HCT116 (cell line): ENCODE measurements around the gene WRAP53.

Experiments used
- EGR1 ChIP-seq: IDR thresholded peaks from 2 replicates; pipeline ENCODE4 v1.6.1; 2012; ENCODE audit warnings: low read depth
- EZH2 ChIP-seq: fragments of 200-600 bp; sonication (generic); IDR thresholded peaks from 2 replicates; pipeline ENCODE4 v1.6.1; 2017; ENCODE audit warnings: antibody characterized with exemption, mixed run types
- EZH2phosphoT487 ChIP-seq: fragments of 200-600 bp; IDR thresholded peaks from 2 replicates; pipeline ENCODE4 v1.6.1; 2018; ENCODE audit warnings: antibody characterized with exemption, borderline replicate concordance
- POLR2A ChIP-seq: IDR thresholded peaks from 2 replicates; pipeline ENCODE4 v1.7.0; 2011; ENCODE audit warnings: borderline replicate concordance; ENCODE audit not compliant: insufficient read depth, insufficient read length; ENCODE audit errors: extremely low read depth
- POLR2AphosphoS5 ChIP-seq: IDR thresholded peaks from 2 replicates; pipeline ENCODE4 v1.6.1; 2011; ENCODE audit warnings: mild to moderate bottlenecking, low read depth, low read length, moderate library complexity
- RAD21 ChIP-seq: IDR thresholded peaks from 2 replicates; pipeline ENCODE4 v1.6.1; 2012; ENCODE audit warnings: low read depth, mild to moderate bottlenecking
- SIN3A ChIP-seq: IDR thresholded peaks from 2 replicates; pipeline ENCODE4 v1.6.1; 2012; ENCODE audit warnings: low read depth
- SP1 ChIP-seq: IDR thresholded peaks from 2 replicates; pipeline ENCODE4 v1.6.1; 2012; ENCODE audit warnings: low read depth
- YY1 ChIP-seq: IDR thresholded peaks from 2 replicates; pipeline ENCODE4 v1.6.1; 2011; ENCODE audit warnings: low read length, low read depth, moderate library complexity, mild to moderate bottlenecking; ENCODE audit not compliant: insufficient replicate concordance; ENCODE audit errors: extremely low read depth
- TF ChIP-seq, protein P1 (sequence below), 3 experiments: fragments of 200-600 bp in 1 of 3; sonication (generic) in 1 of 3; IDR thresholded peaks in 2 of 3; conservative IDR thresholded peaks in 1 of 3; 2 replicates each; pipeline ENCODE4 v1.5.1; 2012 to 2017; ENCODE audit warnings: low read depth in 2 of 3, low read length in 2 of 3, antibody characterized with exemption in 1 of 3, borderline replicate concordance in 1 of 3, control low read depth in 1 of 3, mild to moderate bottlenecking in 1 of 3, mixed read lengths in 1 of 3, mixed run types in 1 of 3, moderate library complexity in 1 of 3; ENCODE audit not compliant: insufficient read depth in 1 of 3
- TF ChIP-seq, protein P2 (sequence below): IDR thresholded peaks from 2 replicates; pipeline ENCODE4 v1.6.1; 2012; ENCODE audit warnings: low read depth
- TF ChIP-seq, protein P3 (sequence below): IDR thresholded peaks from 2 replicates; pipeline ENCODE4 v1.6.1; 2011; ENCODE audit warnings: mild to moderate bottlenecking, low read length, moderate library complexity; ENCODE audit not compliant: insufficient replicate concordance; ENCODE audit errors: extremely low read depth
- TF ChIP-seq, protein P4 (sequence below): IDR thresholded peaks from 2 replicates; pipeline ENCODE4 v1.6.1; 2012
- TF ChIP-seq, protein P5 (sequence below): IDR thresholded peaks from 2 replicates; pipeline ENCODE4 v1.6.1; 2012

DNA sequence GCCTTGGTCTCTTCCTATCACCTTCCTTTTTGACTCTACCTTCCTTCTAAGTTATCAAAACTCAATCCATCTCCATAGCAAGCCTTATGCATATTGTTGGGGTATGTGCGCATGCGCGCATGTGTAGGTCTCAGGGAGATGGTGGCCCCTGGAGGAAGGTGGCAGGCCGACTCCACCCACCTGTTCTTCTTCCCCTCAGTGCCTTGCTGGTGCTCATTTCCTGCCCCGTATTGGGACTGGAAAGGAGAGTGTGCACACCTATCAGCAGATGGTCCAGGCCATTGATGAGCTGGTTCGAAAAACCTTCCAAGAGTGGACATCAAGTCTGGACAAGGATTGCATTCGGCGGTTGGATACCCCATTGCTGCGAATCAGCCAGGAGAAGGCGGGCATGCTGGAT is 54.5 kb downstream of the WRAP53 start:
- no peak for TF ChIP-seq SP1
- TF ChIP-seq, protein P1, sequence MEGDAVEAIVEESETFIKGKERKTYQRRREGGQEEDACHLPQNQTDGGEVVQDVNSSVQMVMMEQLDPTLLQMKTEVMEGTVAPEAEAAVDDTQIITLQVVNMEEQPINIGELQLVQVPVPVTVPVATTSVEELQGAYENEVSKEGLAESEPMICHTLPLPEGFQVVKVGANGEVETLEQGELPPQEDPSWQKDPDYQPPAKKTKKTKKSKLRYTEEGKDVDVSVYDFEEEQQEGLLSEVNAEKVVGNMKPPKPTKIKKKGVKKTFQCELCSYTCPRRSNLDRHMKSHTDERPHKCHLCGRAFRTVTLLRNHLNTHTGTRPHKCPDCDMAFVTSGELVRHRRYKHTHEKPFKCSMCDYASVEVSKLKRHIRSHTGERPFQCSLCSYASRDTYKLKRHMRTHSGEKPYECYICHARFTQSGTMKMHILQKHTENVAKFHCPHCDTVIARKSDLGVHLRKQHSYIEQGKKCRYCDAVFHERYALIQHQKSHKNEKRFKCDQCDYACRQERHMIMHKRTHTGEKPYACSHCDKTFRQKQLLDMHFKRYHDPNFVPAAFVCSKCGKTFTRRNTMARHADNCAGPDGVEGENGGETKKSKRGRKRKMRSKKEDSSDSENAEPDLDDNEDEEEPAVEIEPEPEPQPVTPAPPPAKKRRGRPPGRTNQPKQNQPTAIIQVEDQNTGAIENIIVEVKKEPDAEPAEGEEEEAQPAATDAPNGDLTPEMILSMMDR (IDR thresholded peaks at IDR 0.05 in 2 of 3, conservative IDR thresholded peaks at IDR 0.05 in 1 of 3; ENCODE audit: borderline replicate concordance in 1 of 3, insufficient read depth in 1 of 3, low read depth in 2 of 3, low read length in 2 of 3), result no peak
- TF ChIP-seq SIN3A, result no peak
- TF ChIP-seq, protein P2, sequence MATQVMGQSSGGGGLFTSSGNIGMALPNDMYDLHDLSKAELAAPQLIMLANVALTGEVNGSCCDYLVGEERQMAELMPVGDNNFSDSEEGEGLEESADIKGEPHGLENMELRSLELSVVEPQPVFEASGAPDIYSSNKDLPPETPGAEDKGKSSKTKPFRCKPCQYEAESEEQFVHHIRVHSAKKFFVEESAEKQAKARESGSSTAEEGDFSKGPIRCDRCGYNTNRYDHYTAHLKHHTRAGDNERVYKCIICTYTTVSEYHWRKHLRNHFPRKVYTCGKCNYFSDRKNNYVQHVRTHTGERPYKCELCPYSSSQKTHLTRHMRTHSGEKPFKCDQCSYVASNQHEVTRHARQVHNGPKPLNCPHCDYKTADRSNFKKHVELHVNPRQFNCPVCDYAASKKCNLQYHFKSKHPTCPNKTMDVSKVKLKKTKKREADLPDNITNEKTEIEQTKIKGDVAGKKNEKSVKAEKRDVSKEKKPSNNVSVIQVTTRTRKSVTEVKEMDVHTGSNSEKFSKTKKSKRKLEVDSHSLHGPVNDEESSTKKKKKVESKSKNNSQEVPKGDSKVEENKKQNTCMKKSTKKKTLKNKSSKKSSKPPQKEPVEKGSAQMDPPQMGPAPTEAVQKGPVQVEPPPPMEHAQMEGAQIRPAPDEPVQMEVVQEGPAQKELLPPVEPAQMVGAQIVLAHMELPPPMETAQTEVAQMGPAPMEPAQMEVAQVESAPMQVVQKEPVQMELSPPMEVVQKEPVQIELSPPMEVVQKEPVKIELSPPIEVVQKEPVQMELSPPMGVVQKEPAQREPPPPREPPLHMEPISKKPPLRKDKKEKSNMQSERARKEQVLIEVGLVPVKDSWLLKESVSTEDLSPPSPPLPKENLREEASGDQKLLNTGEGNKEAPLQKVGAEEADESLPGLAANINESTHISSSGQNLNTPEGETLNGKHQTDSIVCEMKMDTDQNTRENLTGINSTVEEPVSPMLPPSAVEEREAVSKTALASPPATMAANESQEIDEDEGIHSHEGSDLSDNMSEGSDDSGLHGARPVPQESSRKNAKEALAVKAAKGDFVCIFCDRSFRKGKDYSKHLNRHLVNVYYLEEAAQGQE, result no peak
- TF ChIP-seq EZH2, result no peak
- TF ChIP-seq POLR2A, result no peak
- TF ChIP-seq, protein P3, sequence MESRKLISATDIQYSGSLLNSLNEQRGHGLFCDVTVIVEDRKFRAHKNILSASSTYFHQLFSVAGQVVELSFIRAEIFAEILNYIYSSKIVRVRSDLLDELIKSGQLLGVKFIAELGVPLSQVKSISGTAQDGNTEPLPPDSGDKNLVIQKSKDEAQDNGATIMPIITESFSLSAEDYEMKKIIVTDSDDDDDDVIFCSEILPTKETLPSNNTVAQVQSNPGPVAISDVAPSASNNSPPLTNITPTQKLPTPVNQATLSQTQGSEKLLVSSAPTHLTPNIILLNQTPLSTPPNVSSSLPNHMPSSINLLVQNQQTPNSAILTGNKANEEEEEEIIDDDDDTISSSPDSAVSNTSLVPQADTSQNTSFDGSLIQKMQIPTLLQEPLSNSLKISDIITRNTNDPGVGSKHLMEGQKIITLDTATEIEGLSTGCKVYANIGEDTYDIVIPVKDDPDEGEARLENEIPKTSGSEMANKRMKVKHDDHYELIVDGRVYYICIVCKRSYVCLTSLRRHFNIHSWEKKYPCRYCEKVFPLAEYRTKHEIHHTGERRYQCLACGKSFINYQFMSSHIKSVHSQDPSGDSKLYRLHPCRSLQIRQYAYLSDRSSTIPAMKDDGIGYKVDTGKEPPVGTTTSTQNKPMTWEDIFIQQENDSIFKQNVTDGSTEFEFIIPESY, result no peak
- no peak for TF ChIP-seq YY1
- no peak for TF ChIP-seq POLR2AphosphoS5
- TF ChIP-seq, protein P4, sequence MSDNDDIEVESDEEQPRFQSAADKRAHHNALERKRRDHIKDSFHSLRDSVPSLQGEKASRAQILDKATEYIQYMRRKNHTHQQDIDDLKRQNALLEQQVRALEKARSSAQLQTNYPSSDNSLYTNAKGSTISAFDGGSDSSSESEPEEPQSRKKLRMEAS, result no peak
- TF ChIP-seq RAD21, result no peak
- TF ChIP-seq EZH2phosphoT487, result no peak
- TF ChIP-seq EGR1, result no peak
- TF ChIP-seq, protein P5, sequence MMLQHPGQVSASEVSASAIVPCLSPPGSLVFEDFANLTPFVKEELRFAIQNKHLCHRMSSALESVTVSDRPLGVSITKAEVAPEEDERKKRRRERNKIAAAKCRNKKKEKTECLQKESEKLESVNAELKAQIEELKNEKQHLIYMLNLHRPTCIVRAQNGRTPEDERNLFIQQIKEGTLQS, result no peak
